Subcutaneous adipose tissue (tissue), 4 donors: ENCODE data around the gene GPR17. TPM values are rescaled to one million over a fixed set of nuclear protein-coding genes. Genes with fewer than 3 reads are reported as not detected.

Experiments
- total RNA-seq, 4 donors: library from RNA; depleted of rRNA; stranded (reverse); fragments of >200 nt; gene quantifications; one replicate each; pipeline ENCODE4 v1.1.0, GENCODE V29; 2016
- TF ChIP-seq, protein P1 (sequence below): fragments of 450-650 bp; IDR thresholded peaks from one replicate; pipeline ENCODE4 v1.5.1; 2016; ENCODE audit warnings: low read depth, mild to moderate bottlenecking, control low read depth, antibody characterized with exemption, moderate library complexity

Gene GPR17
- total RNA-seq, 4 donors from 2014 or later, result not detected

DNA sequence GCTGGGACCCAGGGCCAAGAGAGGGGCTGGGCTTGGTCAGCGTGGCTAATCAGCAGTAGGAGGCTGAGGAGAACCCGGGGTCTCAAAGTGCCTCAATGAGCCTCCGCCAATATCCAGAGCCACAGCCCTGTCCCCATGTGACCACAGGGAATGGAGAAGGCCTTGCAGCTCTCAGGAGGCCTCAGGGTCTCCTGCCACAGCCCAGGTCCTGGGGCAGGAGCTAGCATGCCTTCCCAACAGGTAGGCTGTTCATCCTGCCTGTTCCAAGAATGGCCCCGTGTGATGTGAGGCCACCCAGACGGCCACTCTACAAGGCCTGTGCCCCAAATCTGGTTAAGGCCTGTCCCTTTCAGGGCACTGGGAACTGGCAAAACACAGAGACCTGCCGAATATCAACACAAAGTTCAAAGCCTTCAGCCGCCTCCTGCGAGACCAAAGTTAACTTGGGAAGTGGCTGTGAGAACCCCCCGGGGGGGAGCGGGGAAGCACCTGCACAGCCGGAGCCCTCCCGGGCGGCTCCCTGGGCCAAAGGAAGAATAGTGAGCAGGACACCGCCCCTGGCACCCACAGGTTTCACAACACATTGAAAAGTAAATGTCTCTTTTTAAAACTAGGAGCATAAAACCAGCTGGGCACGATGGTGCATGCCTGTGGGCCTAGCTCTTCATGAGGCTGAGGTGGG is 33.9 kb downstream of the GPR17 start:
- TF ChIP-seq, protein P1, sequence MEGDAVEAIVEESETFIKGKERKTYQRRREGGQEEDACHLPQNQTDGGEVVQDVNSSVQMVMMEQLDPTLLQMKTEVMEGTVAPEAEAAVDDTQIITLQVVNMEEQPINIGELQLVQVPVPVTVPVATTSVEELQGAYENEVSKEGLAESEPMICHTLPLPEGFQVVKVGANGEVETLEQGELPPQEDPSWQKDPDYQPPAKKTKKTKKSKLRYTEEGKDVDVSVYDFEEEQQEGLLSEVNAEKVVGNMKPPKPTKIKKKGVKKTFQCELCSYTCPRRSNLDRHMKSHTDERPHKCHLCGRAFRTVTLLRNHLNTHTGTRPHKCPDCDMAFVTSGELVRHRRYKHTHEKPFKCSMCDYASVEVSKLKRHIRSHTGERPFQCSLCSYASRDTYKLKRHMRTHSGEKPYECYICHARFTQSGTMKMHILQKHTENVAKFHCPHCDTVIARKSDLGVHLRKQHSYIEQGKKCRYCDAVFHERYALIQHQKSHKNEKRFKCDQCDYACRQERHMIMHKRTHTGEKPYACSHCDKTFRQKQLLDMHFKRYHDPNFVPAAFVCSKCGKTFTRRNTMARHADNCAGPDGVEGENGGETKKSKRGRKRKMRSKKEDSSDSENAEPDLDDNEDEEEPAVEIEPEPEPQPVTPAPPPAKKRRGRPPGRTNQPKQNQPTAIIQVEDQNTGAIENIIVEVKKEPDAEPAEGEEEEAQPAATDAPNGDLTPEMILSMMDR, result no peak

DNA sequence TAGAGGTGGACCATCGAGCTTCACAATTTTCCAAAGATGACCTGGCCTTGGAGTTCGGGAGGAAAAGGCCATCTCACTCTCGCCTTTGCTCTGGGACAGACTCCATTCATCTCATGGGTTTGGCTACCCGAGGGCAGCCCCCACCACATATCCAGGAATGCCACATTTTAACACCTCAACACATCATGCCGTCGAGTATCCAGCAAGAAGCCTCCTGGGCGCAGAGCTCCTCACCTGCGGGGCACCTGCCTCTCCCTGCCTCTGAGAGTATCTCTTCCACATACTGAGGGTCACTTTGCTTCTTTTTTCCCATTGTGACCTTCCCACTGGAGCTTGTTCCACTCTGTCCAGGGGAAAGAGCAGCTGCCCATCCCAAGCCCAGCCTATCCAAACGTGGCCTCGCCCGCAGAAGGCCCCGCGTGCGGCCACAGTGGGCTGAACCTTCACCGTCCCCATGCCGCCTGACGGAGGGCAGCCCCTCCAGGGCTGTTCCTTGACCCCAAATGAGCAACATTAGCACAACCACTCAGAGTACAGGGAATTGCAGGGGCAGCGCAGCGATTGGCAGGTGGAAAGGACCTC is 34.8 kb downstream of the GPR17 start:
- TF ChIP-seq, protein P1, result no peak

DNA sequence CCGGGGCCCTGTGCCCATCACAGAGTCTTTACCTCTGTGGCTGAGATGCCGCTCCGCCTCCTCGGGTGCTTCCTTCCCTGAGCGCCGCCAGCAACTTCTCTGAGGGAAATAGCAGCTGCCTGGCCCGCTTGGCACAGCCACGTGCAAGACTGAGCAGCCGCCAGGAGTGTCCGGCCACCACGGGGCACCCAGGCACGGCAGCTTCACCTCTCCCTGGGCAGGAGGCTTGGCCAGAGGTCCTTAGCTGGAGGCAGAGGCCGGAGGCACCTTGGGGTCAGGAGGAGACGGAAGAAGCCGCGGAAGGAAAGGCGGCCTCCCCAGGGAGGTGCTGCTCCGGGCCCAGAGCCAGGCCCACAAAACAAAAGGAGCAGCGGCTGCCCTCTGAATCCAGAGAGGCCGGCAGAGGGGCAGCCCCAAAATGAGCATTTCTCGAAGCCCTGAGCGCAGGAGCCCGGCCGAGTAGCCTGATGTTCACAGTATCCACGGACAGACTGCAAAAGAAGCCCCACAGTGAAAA is 35.4 kb downstream of the GPR17 start:
- TF ChIP-seq, protein P1, result no peak

DNA sequence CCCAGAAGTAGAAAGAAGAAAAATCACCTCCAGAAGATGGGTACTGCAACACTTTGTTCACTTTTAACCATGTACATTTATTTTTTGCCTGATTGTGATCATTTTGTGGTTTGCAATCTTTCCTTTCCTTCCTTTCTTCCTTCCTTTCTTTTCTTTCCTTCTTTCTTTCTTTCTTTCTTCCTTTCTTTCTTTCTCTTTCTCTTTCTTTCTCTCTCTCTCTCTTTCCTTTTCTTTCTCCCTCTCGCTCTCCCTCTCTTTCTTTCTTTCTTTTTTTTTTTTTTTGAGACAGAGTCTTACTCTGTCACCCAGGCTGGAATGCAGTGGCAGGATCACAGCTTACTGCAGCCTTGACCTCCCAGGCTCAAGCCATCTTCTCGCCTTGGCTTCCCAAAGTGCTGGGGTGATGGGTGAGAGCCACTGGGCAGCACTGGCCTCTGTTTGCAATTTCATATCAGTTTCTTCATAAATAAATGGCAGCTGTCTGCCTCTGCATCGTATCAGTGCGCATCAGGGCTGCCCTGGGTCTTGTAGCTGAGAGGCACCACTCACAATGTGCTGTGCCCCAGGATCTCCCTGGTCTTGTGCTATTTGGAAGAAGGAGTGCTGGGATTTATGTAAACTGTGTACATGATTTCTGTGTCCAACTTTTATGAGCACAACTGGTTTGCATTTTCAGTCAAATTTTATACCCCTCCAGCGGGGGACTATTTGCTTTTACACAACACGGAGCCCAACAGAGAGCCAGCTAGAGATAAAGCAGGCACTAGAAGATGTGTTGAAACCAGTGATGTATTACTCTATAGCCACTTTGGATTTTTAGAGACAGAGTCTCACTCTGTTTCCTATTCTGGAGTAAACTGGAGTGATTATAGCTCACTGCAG is 36.3 kb downstream of the GPR17 start:
- TF ChIP-seq, protein P1, result no peak

DNA sequence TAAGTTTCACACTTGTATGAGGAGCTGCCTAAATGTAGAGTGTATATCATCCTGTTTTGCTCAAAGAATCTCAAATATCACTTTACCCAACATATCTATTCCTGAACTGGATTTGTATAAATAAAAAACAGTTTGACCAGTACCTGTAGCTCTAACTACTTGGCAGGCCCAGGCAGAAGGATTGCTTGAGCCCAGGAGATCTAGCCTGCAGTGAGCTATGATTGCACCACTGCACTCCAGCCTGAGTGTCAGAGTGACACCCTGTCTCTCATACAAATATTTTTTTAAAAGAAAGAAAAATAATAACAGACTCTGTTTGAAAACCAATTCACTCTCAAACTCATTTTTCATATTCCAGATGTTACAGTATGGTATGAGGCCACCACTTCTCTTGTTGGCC is 37.1 kb downstream of the GPR17 start:
- TF ChIP-seq, protein P1, result no peak

DNA sequence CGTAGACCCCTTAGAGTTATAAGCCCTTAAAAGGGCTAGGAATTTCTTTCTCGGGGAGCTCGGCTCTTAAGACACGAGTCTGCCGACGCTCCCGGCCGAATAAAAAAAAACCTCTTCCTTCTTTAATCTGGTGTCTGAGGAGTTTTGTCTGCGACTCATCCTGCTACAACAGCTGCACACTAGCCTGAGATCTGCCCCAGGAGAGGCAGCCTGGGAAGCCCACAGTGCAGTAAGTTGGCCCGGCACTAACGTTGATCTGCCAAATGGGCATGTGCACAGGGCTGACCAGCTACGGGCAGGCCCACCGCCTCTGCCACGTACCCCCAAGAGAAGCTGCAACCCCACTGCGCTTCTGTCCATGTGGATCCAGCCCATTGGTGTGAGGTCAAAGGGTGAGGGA is 37.8 kb downstream of the GPR17 start:
- TF ChIP-seq, protein P1, result no peak

DNA sequence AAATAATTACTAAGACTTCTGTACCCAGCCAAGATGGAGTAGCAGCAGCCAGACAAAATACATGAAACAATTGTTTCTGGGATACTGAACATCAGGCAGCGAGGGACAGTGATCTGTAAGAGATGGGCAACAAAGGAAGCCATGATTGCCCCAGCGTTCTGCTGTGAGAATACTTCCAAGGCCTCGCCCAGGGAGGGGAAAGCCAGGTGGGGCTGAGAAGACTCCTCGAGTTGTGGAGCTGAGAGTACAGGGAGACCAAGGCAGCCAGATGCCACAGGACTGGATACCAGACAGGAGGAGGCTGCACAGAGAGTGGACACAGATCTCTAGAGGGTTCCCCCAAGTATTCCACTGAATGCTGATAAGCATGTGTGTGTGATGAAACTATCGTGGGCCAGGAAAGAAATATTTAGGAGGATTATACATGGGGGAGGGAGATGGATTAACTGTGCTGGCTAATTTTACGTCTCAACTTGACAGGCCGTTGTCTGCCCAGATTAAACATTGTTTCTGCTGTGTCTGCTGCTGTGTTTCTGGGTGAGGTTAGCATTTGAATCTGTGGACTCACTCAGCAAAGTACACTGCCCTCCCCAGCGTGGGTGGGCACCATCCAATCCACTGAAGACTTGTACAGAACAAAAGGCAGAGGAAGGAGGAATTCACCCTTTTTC is 39.6 kb downstream of the GPR17 start:
- TF ChIP-seq, protein P1, result no peak
